ENCODE data around the gene KNSTRN. TPM values are rescaled to one million over a fixed set of nuclear protein-coding genes. Genes with fewer than 3 reads are reported as not detected.

Gene KNSTRN
- total and polyA plus RNA-seq, 2 of the 13 experiments (the other 11 are each of a cell fraction or from before 2014, with no cell fraction given): 20.3 to 62.3 TPM

- no peaks in the 10 kb centered on the region for H3K9me3 ChIP-seq (ENCODE audit: low read length)
- H4K20me1 ChIP-seq (ENCODE audit: insufficient read depth, low read length): no peaks in the 10 kb centered on the region
- no peaks in the 10 kb centered on the region for H3K79me2 ChIP-seq (ENCODE audit: insufficient read depth, low read length)
- in situ Hi-C loops (cut with HindIII; ENCODE audit: extremely low pct_ligation_motif_present, low pct_unique_long_range_greater_than_20kb) (no loop called here), intact Hi-C loops (cut with micrococcal nuclease; ENCODE audit: unreplicated experiment) (no loop called here)
- ChIA-PET CTCF (ENCODE audit: low intra/inter-chr PET ratio, low total read pairs) (no interaction called here), POLR2A (interaction anchor here (0.7 kb wide), 2 partner anchors 10 to 12 kb away, joined by 3 read pairs; no protein-coding TSS in a partner anchor)
- DNase-seq (ENCODE audit: low spot score): no peak
- H3K27me3 ChIP-seq (ENCODE audit: control insufficient read depth in 1 of 2, insufficient read depth in 2 of 2, low read length in 2 of 2): no peaks in the 10 kb centered on the region
- H3K36me3 ChIP-seq (replicated peaks in 1 of 2; ENCODE audit: control insufficient read depth in 1 of 2, insufficient read depth in 2 of 2, low read length in 2 of 2): no peaks in the 10 kb centered on the region
- no peaks in the 10 kb centered on the region for H3K4me1 ChIP-seq (ENCODE audit: insufficient read depth, low read length)
- no peak overlapping the region for H3K9ac ChIP-seq (ENCODE audit: insufficient read depth, low read depth, low read length)
- no TSS peak for BruUV-seq (replicated peaks)
- no peak overlapping the region for H2AFZ ChIP-seq (ENCODE audit: low read length)
- no peak overlapping the region for H3K4me2 ChIP-seq (ENCODE audit: low read depth, low read length)
- WGBS (ENCODE audit: low lambda C conversion rate): 68% methylated on average over 7 of the region's 7 CpGs
- FAIRE-seq: no peak
- no peak overlapping the region for H3K27ac ChIP-seq (ENCODE audit: extremely low read length, insufficient read depth, low read length)
- no peak for ATAC-seq
- H3K4me3 ChIP-seq (replicated peaks in 1 of 3; ENCODE audit: insufficient read depth in 1 of 3, low read depth in 2 of 3, low read length in 3 of 3): no peak overlapping the region
- TF ChIP-seq, protein P1, sequence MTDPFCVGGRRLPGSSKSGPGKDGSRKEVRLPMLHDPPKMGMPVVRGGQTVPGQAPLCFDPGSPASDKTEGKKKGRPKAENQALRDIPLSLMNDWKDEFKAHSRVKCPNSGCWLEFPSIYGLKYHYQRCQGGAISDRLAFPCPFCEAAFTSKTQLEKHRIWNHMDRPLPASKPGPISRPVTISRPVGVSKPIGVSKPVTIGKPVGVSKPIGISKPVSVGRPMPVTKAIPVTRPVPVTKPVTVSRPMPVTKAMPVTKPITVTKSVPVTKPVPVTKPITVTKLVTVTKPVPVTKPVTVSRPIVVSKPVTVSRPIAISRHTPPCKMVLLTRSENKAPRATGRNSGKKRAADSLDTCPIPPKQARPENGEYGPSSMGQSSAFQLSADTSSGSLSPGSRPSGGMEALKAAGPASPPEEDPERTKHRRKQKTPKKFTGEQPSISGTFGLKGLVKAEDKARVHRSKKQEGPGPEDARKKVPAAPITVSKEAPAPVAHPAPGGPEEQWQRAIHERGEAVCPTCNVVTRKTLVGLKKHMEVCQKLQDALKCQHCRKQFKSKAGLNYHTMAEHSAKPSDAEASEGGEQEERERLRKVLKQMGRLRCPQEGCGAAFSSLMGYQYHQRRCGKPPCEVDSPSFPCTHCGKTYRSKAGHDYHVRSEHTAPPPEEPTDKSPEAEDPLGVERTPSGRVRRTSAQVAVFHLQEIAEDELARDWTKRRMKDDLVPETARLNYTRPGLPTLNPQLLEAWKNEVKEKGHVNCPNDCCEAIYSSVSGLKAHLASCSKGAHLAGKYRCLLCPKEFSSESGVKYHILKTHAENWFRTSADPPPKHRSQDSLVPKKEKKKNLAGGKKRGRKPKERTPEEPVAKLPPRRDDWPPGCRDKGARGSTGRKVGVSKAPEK (CRISPR knock-in tag; IDR thresholded peaks at IDR 0.05; ENCODE audit: borderline replicate concordance): no peak
- TF ChIP-seq NR3C1 (CRISPR knock-in tag; IDR thresholded peaks at IDR 0.05): no peak
- TF ChIP-seq, protein P2, sequence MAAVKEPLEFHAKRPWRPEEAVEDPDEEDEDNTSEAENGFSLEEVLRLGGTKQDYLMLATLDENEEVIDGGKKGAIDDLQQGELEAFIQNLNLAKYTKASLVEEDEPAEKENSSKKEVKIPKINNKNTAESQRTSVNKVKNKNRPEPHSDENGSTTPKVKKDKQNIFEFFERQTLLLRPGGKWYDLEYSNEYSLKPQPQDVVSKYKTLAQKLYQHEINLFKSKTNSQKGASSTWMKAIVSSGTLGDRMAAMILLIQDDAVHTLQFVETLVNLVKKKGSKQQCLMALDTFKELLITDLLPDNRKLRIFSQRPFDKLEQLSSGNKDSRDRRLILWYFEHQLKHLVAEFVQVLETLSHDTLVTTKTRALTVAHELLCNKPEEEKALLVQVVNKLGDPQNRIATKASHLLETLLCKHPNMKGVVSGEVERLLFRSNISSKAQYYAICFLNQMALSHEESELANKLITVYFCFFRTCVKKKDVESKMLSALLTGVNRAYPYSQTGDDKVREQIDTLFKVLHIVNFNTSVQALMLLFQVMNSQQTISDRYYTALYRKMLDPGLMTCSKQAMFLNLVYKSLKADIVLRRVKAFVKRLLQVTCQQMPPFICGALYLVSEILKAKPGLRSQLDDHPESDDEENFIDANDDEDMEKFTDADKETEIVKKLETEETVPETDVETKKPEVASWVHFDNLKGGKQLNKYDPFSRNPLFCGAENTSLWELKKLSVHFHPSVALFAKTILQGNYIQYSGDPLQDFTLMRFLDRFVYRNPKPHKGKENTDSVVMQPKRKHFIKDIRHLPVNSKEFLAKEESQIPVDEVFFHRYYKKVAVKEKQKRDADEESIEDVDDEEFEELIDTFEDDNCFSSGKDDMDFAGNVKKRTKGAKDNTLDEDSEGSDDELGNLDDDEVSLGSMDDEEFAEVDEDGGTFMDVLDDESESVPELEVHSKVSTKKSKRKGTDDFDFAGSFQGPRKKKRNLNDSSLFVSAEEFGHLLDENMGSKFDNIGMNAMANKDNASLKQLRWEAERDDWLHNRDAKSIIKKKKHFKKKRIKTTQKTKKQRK (IDR thresholded peaks at IDR 0.05; ENCODE audit: low read length): no peak
- no peak for TF ChIP-seq DNMT3B (CRISPR knock-in tag; conservative IDR thresholded peaks at IDR 0.05)
- no peak for TF ChIP-seq ZNF564 (CRISPR knock-in tag; IDR thresholded peaks at IDR 0.05)
- TF ChIP-seq NFYC (CRISPR knock-in tag; IDR thresholded peaks at IDR 0.05): no peak
- TF ChIP-seq, protein P3, sequence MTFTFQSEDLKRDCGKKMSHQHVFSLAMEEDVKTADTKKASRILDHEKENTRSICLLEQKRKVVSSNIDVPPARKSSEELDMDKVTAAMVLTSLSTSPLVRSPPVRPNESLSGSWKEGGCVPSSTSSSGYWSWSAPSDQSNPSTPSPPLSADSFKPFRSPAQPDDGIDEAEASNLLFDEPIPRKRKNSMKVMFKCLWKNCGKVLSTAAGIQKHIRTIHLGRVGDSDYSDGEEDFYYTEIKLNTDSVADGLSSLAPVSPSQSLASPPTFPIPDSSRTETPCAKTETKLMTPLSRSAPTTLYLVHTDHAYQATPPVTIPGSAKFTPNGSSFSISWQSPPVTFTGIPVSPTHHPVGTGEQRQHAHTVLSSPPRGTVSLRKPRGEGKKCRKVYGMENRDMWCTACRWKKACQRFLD (CRISPR knock-in tag; IDR thresholded peaks at IDR 0.05; ENCODE audit: borderline replicate concordance): no peak
- no peak for TF ChIP-seq ZNF326 (CRISPR knock-in tag; IDR thresholded peaks at IDR 0.05; ENCODE audit: borderline replicate concordance)
- TF ChIP-seq SNAPC4 (CRISPR knock-in tag; IDR thresholded peaks at IDR 0.05): no peak
- no peak for TF ChIP-seq LBX2 (CRISPR knock-in tag; IDR thresholded peaks at IDR 0.05; ENCODE audit: borderline replicate concordance)
- no peak for TF ChIP-seq ZNF549 (CRISPR knock-in tag; IDR thresholded peaks at IDR 0.05)
- no peak for TF ChIP-seq RXRB (CRISPR knock-in tag; IDR thresholded peaks at IDR 0.05; ENCODE audit: borderline replicate concordance)
Observed at GRCh38 chr15:40399370-40399769, 16.8 kb downstream of the KNSTRN start.
